Measurements from ENCODE around the gene CLIC1. TPM values are rescaled to one million over a fixed set of nuclear protein-coding genes. Genes with fewer than 3 reads are reported as not detected.
"Not testable (repeated sequence)": the region's sequence is repeated elsewhere in the genome, so short reads cannot be mapped to it uniquely, and the experiment has no call there.

The CLIC1 gene
- total RNA-seq, 1 donor, result 701 TPM

DNA sequence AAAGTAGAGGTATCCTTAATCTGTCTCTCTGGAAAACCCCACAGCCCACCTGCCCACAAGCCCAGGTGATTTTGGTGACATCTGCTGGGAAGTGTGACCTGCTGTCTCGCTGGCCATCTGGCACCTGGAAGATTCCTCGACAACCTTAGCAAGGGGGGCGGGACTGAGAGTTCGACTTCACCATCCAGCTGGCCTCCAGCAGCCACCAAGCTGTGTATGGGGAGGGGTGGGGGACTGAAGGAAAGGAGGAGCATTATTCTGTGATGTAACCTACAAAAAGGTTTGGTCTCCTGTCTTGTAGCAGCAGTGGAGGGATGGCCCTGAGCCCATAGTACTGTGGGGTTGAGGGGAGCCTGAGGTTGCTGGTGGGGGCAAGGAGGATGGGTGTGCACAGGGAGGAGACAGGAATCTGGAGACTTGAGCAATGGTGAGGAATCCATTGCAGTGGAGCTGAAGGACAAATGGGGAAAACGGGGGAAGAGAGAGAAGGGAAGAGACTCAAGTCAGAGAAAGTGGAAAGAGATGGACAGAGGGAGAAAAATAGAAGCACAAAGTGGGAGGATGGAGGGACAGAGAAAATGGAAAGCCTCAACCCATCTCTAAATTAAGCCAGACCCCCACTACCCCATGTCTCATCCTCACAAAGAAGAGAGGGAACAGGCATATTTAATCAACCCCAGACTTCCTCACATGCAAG is 25.7 kb downstream of the CLIC1 start:
- no peak for DNase-seq (ENCODE audit: low read depth)
- TF ChIP-seq, protein P1, sequence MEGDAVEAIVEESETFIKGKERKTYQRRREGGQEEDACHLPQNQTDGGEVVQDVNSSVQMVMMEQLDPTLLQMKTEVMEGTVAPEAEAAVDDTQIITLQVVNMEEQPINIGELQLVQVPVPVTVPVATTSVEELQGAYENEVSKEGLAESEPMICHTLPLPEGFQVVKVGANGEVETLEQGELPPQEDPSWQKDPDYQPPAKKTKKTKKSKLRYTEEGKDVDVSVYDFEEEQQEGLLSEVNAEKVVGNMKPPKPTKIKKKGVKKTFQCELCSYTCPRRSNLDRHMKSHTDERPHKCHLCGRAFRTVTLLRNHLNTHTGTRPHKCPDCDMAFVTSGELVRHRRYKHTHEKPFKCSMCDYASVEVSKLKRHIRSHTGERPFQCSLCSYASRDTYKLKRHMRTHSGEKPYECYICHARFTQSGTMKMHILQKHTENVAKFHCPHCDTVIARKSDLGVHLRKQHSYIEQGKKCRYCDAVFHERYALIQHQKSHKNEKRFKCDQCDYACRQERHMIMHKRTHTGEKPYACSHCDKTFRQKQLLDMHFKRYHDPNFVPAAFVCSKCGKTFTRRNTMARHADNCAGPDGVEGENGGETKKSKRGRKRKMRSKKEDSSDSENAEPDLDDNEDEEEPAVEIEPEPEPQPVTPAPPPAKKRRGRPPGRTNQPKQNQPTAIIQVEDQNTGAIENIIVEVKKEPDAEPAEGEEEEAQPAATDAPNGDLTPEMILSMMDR (IDR thresholded peaks at IDR 0.05; ENCODE audit: insufficient read depth, low read depth, low read length), result no peak
- no peak overlapping the region for H3K4me3 ChIP-seq (ENCODE audit: low read depth, low read length)

DNA sequence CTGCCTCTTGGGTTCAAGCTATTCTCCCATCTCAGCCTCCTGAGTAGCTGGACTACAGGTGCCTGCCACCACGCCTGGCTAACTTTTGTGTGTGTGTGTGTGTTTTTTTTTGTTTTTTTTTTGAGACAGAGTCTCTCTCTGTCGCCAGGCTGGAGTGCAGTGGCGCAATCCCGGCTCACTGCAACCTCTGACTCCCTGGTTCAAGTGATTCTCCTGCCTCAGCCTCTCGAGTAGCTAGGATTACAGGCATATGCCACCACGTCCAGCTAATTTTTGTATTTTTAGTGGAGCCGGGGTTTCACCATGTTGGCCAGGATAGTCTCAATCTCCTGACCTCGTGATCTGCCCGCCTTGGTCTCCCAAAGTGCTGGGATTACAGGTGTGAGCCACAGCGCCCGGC is 27.2 kb downstream of the CLIC1 start:
- H3K4me3 ChIP-seq (ENCODE audit: low read depth, low read length); DNase-seq (ENCODE audit: low read depth): not testable (repeated sequence)

DNA sequence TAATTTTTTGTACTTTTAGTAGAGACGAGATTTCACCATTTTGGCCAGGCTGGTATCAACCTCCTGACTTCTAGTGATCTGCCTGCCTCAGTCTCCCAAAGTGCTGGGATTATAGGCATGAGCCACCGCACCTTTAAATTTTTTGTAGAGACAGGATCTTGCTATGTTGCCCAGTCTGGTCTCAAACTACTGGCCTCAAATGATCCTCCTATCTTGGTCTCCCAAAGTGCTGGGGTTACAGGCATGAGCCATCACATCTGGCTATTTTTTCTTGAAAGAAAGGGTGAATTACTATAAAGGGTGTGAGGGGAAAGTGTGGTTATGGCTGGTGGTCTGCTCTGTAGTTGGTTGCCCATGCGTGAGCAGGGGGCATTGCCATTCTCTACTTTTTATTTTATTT is 28.1 kb downstream of the CLIC1 start:
- no peak for DNase-seq (ENCODE audit: low read depth)
- TF ChIP-seq, protein P1 (IDR thresholded peaks at IDR 0.05; ENCODE audit: insufficient read depth, low read depth, low read length), result no peak

DNA sequence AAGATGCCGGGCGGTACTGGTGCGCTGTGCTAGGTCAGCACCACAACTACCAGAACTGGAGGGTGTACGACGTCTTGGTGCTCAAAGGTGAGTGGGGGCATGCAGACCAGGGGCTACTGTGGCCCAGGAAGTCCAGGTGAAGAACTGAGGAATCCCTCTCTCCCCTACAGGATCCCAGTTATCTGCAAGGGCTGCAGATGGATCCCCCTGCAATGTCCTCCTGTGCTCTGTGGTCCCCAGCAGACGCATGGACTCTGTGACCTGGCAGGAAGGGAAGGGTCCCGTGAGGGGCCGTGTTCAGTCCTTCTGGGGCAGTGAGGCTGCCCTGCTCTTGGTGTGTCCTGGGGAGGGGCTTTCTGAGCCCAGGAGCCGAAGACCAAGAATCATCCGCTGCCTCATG is 28.6 kb downstream of the CLIC1 start:
- TF ChIP-seq, protein P1 (IDR thresholded peaks at IDR 0.05; ENCODE audit: insufficient read depth, low read depth, low read length), result no peak
- no peak for DNase-seq (ENCODE audit: low read depth)
- no peak overlapping the region for H3K4me3 ChIP-seq (ENCODE audit: low read depth, low read length)

More for the DNA sequence above, 28.1 kb downstream of the CLIC1 start:
- no peak overlapping the region for H3K4me3 ChIP-seq (ENCODE audit: low read depth, low read length)

DNA sequence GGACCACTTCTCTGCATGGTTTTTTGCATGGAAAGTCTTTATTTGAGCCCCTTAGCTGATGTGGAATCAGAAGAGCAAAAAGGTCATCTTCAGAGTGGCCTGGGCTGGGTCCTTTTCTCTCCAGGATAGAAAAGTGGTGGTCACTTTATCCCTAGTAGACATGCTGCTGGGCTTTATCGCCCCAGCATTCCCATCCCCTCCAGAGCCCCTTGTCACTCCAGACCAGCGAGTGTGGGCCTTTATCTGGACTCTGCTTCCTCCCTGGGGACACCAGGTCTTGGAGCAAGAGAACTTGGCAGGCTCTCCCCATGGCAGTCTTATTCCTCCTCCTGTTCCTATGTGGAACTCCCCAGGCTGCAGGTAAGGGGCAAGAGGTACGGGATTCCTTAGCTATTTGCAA is 29.7 kb downstream of the CLIC1 start, which contains the start of gene LY6G6F:
Gene LY6G6F (plus strand): TSS at position 268 of the 400 bp plus-strand sequence. CDS start 41 bp downstream, at position 309.
- TF ChIP-seq, protein P1 (IDR thresholded peaks at IDR 0.05; ENCODE audit: insufficient read depth, low read depth, low read length), result no peak
- DNase-seq (ENCODE audit: low read depth), result no peak
- no peak within 1 kb of the TSS for H3K4me3 ChIP-seq (ENCODE audit: low read depth, low read length)

DNA sequence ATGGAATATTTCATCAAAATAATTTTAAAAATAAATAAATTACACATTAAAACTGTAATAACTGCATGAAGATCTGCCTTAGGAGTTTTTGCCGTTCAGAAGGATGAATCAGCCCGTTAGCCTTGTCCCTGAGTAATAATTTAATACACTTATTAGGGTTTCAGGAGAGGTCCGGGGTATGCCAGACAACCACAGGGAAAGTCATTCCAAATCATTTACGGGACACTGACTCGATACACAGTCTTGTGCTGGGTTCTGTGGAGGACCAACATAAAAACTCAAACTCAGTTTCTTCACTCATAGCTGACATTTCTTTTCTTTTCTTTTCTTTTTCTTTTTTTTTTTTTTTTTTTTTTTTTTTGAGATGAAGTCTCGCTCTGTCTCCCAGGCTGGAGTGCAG is 30.4 kb downstream of the CLIC1 start:
- TF ChIP-seq, protein P1 (IDR thresholded peaks at IDR 0.05; ENCODE audit: insufficient read depth, low read depth, low read length), result no peak
- DNase-seq (ENCODE audit: low read depth), result no peak
- H3K4me3 ChIP-seq (ENCODE audit: low read depth, low read length), result no peak overlapping the region

DNA sequence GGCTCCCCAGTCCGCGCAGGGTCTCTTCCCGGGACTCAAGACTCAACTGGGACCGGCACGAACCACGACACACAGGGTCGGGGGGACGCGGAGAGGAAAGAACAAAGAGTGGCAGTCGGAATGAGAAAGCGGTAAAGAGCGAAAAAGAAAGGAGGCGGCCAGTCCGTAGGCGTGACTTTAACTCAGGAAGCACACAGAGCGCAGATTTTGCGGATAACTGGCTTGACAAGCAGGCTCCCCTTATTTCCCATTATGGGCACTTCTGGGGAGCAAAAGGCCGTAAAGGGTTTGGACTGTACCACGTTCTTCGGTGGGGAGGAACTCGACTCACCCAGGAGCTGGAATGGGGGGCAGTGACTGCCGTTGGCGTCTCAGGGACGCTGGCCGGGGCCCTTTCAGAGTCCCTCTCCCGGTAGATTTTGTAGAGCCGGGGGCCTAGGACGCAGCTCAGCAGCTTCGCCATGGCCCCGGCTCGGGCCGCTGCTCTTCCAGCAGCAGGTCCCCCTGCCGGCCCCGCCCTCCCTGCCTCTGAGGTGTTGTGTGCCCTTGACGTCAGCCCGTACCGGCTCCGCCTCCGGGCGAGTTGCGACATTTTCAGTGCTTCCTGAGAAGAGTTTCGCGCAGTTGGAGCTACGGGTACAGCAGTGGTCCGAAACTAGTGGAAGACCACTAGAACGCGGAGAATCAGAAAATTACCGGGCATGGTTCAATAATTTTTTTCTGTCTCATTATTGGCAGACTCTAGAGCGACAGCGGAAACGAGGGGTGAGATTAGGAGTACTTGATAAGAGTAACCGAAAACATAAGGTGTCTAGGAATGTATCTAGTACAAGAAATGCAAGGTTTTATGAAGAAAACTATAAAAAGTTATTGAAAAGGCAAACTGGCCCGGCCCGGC is 33.3 kb downstream of the CLIC1 start, which contains the start of gene ABHD16A:
Gene ABHD16A (minus strand): TSS at position 506 of the 898 bp plus-strand sequence. CDS start 43 bp downstream, at position 463.
- H3K4me3 ChIP-seq (ENCODE audit: low read depth, low read length), result peak within 1 kb of the TSS; percentile 99
- peak; percentile 99 for DNase-seq (ENCODE audit: low read depth)
- TF ChIP-seq, protein P1 (IDR thresholded peaks at IDR 0.05; ENCODE audit: insufficient read depth, low read depth, low read length), result no peak
